ENCODE data around the gene CLEC16A. TPM values are rescaled to one million over a fixed set of nuclear protein-coding genes. Genes with fewer than 3 reads are reported as not detected.

CLEC16A gene
- total and polyA plus RNA-seq, 8 donors, result 8.1 to 17.2 (median 10.7) TPM

DNA sequence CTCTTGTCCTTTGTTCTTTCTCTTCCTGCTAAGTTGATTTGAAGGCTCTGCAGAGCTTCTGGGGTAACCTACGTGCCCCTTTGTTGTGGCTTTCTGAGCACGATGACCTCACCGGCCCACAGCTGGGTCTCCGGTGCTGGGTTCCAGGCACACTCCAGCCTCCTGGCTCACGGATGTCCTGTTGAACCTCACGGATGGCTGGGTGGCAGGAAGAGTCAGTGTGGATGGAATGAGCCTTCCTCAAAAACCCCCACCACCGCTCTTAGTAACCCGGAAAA is 195.7 kb downstream of the CLEC16A start:
- no peak for ATAC-seq
- H3K9me3 ChIP-seq, result no peaks in the 10 kb centered on the region
- no peak for FAIRE-seq
- 85 to 93% methylated on average over 8 of the region's 8 CpGs for WGBS, 2 donors
- H3K4me1 ChIP-seq, result no peaks in the 10 kb centered on the region
- no peak overlapping the region for H3K27ac ChIP-seq
- no peak overlapping the region for H3K4me3 ChIP-seq
- no peaks in the 10 kb centered on the region for H3K27me3 ChIP-seq
- TF ChIP-seq, protein P1, sequence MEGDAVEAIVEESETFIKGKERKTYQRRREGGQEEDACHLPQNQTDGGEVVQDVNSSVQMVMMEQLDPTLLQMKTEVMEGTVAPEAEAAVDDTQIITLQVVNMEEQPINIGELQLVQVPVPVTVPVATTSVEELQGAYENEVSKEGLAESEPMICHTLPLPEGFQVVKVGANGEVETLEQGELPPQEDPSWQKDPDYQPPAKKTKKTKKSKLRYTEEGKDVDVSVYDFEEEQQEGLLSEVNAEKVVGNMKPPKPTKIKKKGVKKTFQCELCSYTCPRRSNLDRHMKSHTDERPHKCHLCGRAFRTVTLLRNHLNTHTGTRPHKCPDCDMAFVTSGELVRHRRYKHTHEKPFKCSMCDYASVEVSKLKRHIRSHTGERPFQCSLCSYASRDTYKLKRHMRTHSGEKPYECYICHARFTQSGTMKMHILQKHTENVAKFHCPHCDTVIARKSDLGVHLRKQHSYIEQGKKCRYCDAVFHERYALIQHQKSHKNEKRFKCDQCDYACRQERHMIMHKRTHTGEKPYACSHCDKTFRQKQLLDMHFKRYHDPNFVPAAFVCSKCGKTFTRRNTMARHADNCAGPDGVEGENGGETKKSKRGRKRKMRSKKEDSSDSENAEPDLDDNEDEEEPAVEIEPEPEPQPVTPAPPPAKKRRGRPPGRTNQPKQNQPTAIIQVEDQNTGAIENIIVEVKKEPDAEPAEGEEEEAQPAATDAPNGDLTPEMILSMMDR (IDR thresholded peaks at IDR 0.05), result no peak
- H3K36me3 ChIP-seq, result no peaks in the 10 kb centered on the region
- intact Hi-C loops (cut with DNase I), result no loop called here
- no peak for DNase-seq

DNA sequence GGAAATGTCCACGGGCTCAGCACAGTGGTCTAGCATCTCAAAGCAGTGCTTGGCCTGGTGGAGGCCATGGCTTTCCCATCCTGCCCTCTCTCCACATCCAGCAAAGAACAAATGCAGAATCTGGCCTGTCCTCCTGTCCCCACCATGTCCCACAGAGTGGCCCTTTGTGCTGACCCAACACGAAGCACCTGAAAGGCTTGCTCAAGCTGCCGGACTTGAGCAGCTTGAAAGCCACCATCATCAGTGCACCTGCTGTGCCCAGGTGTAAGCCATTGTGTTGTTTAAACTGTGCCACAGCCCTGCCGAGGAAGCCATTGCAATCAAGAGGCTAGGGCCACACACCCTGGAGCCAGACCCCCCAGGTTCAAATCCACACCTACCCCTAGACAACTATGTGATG is 196.1 kb downstream of the CLEC16A start:
- no peak overlapping the region for H3K4me3 ChIP-seq
- ATAC-seq (no peak), FAIRE-seq (no peak), DNase-seq (no peak)
- no peaks in the 10 kb centered on the region for H3K4me1 ChIP-seq
- TF ChIP-seq, protein P1 (IDR thresholded peaks at IDR 0.05), result no peak
- intact Hi-C loops (cut with DNase I), result no loop called here
- H3K27me3 ChIP-seq, result no peaks in the 10 kb centered on the region
- no peak overlapping the region for H3K27ac ChIP-seq
- WGBS, 2 donors, result 89 to 94% methylated on average over 4 of the region's 4 CpGs
- H3K36me3 ChIP-seq, result no peaks in the 10 kb centered on the region
- H3K9me3 ChIP-seq, result no peaks in the 10 kb centered on the region

DNA sequence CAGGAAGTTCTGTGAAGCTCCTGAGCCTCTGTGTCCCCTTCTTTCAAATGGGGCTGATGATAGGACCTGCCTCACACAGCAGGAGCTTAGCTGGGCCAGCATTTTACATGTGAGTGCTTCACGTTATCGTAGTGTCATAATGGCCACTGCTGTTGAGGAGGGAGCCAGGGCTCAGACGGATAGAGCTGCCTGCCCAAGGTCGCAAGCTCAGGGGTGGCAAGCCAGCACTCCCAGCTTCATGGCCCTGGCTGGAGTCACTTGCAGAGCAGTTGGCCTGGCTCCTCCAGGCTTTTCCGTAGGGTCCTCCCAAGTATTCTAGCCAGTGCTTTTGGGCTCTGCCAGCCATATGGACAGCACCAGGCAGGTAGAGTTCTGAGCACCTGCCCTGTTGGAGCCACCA is 196.5 kb downstream of the CLEC16A start:
- no peaks in the 10 kb centered on the region for H3K4me1 ChIP-seq
- no peaks in the 10 kb centered on the region for H3K36me3 ChIP-seq
- H3K27ac ChIP-seq, result no peak overlapping the region
- no peak for FAIRE-seq
- DNase-seq, result no peak
- H3K9me3 ChIP-seq, result no peaks in the 10 kb centered on the region
- no peak overlapping the region for H3K4me3 ChIP-seq
- TF ChIP-seq, protein P1 (IDR thresholded peaks at IDR 0.05), result no peak
- 74 to 91% methylated on average over 5 of the region's 5 CpGs for WGBS, 2 donors
- no peaks in the 10 kb centered on the region for H3K27me3 ChIP-seq
- ATAC-seq, result no peak
- intact Hi-C loops (cut with DNase I), result no loop called here

DNA sequence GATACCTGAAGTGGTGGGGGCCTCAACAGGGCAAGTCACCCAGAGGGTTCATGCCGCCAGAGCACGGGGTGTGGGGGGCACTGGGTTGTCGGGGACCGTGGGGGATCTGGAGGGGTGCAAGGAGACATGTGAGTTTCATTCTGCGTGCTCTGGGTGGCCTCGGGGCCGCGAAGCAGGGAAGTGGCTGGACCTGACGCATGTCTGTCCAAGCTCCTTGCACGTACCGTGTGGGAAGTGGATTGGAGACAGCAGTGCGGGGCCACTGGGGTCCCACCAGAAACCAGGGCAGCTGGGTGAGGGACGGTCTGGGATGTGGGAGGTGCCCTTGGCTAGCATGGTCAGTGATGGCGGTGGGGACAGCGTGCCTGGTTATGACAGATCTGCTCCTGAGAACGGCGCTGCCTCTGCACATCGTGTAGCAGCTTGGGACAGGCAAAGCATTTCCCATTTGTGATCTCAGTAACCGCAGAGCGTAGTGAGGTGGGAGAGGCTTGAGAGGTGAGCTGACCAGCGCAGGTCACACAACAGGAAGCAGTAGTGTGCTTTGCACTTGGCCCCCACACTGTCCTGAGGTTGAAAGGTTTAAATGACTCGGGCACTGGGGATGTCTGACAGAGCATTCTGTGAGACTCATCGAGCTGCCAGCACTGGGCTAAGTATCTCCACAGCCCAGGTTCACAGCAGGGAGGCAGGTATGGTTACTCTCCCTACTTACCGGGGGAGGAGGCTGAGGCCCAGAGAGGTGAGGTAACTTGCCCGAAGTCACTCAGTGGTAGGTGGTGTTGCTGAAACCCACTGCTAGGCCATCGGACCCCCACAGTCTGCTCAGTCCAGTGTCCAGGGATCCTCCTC is 197.3 kb downstream of the CLEC16A start:
- no peak overlapping the region for H3K27ac ChIP-seq
- FAIRE-seq (no peak), ATAC-seq (no peak), DNase-seq (no peak)
- H3K4me3 ChIP-seq, result no peak overlapping the region
- H3K36me3 ChIP-seq, result no peaks in the 10 kb centered on the region
- H3K27me3 ChIP-seq, result no peaks in the 10 kb centered on the region
- H3K4me1 ChIP-seq, result no peaks in the 10 kb centered on the region
- 96% methylated on average over 26 of the region's 26 CpGs for WGBS, 2 donors
- TF ChIP-seq, protein P1 (IDR thresholded peaks at IDR 0.05), result no peak
- H3K9me3 ChIP-seq, result no peaks in the 10 kb centered on the region
- intact Hi-C loops (cut with DNase I), result no loop called here

DNA sequence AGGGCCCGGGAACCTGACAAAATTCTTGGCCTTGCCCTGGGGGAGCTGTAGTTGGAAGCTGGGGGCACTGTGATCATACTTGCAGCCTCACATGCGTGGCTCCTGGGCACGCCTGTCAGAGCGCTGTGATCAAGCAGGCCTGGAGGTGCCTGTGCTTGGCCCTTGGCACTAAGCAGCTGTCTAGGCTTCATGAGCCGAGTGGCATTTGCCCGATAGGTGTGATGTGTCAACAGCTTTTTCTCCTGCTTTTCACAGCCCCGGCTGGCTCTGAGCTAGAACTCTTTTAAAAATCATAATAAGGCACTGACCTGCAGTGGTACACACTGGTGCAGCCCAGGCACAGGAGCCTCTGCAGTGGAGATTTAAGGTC is 197.9 kb downstream of the CLEC16A start:
- FAIRE-seq (no peak), ATAC-seq (peak in 1 of 4 donors; percentile 18), DNase-seq (no peak)
- Histone ChIP-seq H3K4me3 (no peak overlapping the region), H3K27me3 (no peaks in the 10 kb centered on the region), H3K27ac (no peak overlapping the region), H3K9me3 (no peaks in the 10 kb centered on the region), H3K36me3 (no peaks in the 10 kb centered on the region), H3K4me1 (no peaks in the 10 kb centered on the region)
- intact Hi-C loops (cut with DNase I), result no loop called here
- 84 to 96% methylated on average over 7 of the region's 7 CpGs for whole genome bisulfite sequencing, 2 donors
- TF ChIP-seq, protein P1 (IDR thresholded peaks at IDR 0.05), result no peak
